Muscle of leg (tissue), 11 donors: ENCODE results near the gene ZMPSTE24. TPM values are rescaled to one million over a fixed set of nuclear protein-coding genes. Genes with fewer than 3 reads are reported as not detected.
A peak's percentile ranks its signal among the peaks of the same experiment; 100 is the strongest.

Experiments used
- DNase-seq: peaks from one replicate; pipeline ENCODE4 v3.0.0; 2013
- H3K27ac ChIP-seq: one replicate; pipeline ENCODE4 v1.5.1; 2013; ENCODE audit warnings: mild to moderate bottlenecking, low read length, control low read depth
- H3K27me3 ChIP-seq: one replicate; pipeline ENCODE4 v1.6.1; 2013; ENCODE audit warnings: low read length; ENCODE audit not compliant: control insufficient read depth, insufficient read depth
- H3K36me3 ChIP-seq: one replicate; pipeline ENCODE4 v1.6.1; 2013; ENCODE audit warnings: low read length; ENCODE audit not compliant: control insufficient read depth, insufficient read depth
- H3K4me1 ChIP-seq: one replicate; pipeline ENCODE4 v1.6.1; 2013; ENCODE audit warnings: low read length; ENCODE audit not compliant: control insufficient read depth, insufficient read depth
- H3K4me3 ChIP-seq: one replicate; pipeline ENCODE4 v1.5.1; 2013; ENCODE audit warnings: low read length, control low read depth
- H3K9me3 ChIP-seq: replicated peaks from 2 replicates; pipeline ENCODE4 v1.6.1; 2013; ENCODE audit warnings: low read depth, low read length; ENCODE audit not compliant: control insufficient read depth
- WGBS: methylation state at CpG from one replicate; pipeline ENCODE4 v1.1.5; 2013; ENCODE audit warnings: missing lambda C conversion rate; ENCODE audit not compliant: insufficient coverage; 5-methylcytosine and 5-hydroxymethylcytosine counted together
- polyA plus RNA-seq, 8 donors: library from polyadenylated mRNA; unstranded; fragments of 120-200 nt; gene quantifications; one replicate each; pipeline versions ENCODE4 v1.2.1 to v1.2.3, GENCODE V29; 2013; ENCODE audit warnings: inconsistent platforms in 1 of 8, low replicate concordance in 1 of 8; ENCODE audit not compliant: insufficient read length in 8 of 8, insufficient read depth in 1 of 8
- total RNA-seq: library from RNA; stranded (reverse); fragments of 120-200 nt; gene quantifications from one replicate; pipeline ENCODE4 v1.2.4, GENCODE V29; 2013

Gene ZMPSTE24
- total and polyA plus RNA-seq, 9 donors: 20.3 to 32.7 (median 25.5) TPM

GRCh38 chr1:40309374-40310128, 51.5 kb downstream of the ZMPSTE24 start:
- H3K4me1 ChIP-seq: peaks cover 9% of the 10 kb centered on the region
- peaks cover 5% of the 10 kb centered on the region for H3K27me3 ChIP-seq
- DNase-seq: peak; percentile 69
- no peak overlapping the region for H3K4me3 ChIP-seq
- WGBS: 77% methylated on average over 5 of the region's 8 CpGs
- H3K9me3 ChIP-seq: no peaks in the 10 kb centered on the region
- no peaks in the 10 kb centered on the region for H3K36me3 ChIP-seq
- H3K27ac ChIP-seq: no peak overlapping the region

- 100% methylated on average over 2 of the region's 2 CpGs for WGBS
- DNase-seq: no peak
- Histone ChIP-seq H3K4me3 (no peak overlapping the region), H3K27ac (no peak overlapping the region), H3K36me3 (no peaks in the 10 kb centered on the region), H3K4me1 (peaks cover 15% of the 10 kb centered on the region), H3K27me3 (peaks cover 7% of the 10 kb centered on the region), H3K9me3 (no peaks in the 10 kb centered on the region)
Measured at GRCh38 chr1:40310129-40310461, 52.1 kb downstream of the ZMPSTE24 start.

DNA sequence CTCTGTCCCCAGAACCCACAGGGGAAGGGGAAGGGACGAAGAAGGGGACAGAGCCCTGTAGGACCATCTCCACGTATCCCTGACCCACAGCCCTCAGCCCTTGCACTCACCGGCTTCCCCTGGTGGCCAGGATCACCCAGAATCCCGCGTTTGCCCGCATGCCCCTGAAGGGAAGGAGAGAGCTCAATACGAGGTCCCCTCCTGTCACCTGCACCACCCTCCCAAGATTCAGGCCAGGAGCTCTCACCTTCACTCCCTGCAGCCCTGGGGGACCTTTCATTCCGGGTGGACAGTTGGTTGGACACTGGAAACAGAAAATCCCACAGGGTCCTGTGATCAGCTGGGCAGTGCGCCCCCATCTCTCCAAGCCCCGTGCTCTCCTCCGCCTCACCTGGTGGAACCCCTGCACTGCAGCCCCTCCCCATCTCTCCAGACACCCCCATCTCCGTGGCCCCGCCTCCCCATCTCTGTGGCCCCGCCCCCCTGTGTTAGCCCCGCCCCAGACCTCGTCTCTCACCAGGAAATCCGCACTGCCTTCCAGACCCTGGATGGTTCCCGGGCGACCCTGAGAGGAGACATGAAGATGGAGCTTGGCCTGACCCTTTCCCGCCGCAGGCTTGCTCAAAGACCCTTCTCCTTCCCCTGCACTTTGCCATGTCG, 53.1 kb downstream of the ZMPSTE24 start:
- Histone ChIP-seq H3K27ac (no peak overlapping the region), H3K4me1 (peaks cover 23% of the 10 kb centered on the region), H3K36me3 (no peaks in the 10 kb centered on the region), H3K4me3 (no peak overlapping the region), H3K9me3 (no peaks in the 10 kb centered on the region), H3K27me3 (peaks cover 18% of the 10 kb centered on the region)
- 72% methylated on average over 11 of the region's 22 CpGs for WGBS
- DNase-seq: no peak

DNA sequence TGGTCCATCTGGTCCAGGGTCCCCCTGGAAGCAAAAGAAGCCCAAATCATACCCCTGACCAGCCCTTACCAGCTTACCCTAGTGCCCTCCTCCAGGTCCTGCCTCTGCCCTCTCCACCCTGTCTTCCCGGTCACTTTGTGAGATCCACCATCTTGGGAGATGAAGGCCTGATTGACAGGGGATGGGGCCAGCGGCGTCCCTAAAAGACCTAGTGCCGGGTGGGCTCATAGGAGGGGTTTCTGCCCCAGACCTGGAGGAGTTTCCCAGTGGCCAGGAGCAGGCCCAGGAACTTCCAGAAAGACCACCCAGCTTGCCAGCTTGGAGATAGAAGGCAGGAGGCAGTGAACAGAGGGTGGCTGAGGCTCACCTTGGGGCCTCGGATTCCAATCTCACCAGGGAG, 53.7 kb downstream of the ZMPSTE24 start:
- WGBS: 77% methylated on average over 4 of the region's 5 CpGs
- H3K4me3 ChIP-seq: no peak overlapping the region
- no peak for DNase-seq
- H3K9me3 ChIP-seq: no peaks in the 10 kb centered on the region
- H3K27me3 ChIP-seq: peaks cover 23% of the 10 kb centered on the region
- peaks cover 26% of the 10 kb centered on the region for H3K4me1 ChIP-seq
- H3K36me3 ChIP-seq: no peaks in the 10 kb centered on the region
- H3K27ac ChIP-seq: no peak overlapping the region

- H3K9me3 ChIP-seq: no peaks in the 10 kb centered on the region
- WGBS: 72% methylated on average over 5 of the region's 10 CpGs
- DNase-seq: no peak
- H3K27me3 ChIP-seq: peaks cover 32% of the 10 kb centered on the region
- no peak overlapping the region for H3K27ac ChIP-seq
- H3K36me3 ChIP-seq: no peaks in the 10 kb centered on the region
- peaks cover 34% of the 10 kb centered on the region for H3K4me1 ChIP-seq
- no peak overlapping the region for H3K4me3 ChIP-seq
Measured at GRCh38 chr1:40312238-40313205, 54.5 kb downstream of the ZMPSTE24 start.

DNA sequence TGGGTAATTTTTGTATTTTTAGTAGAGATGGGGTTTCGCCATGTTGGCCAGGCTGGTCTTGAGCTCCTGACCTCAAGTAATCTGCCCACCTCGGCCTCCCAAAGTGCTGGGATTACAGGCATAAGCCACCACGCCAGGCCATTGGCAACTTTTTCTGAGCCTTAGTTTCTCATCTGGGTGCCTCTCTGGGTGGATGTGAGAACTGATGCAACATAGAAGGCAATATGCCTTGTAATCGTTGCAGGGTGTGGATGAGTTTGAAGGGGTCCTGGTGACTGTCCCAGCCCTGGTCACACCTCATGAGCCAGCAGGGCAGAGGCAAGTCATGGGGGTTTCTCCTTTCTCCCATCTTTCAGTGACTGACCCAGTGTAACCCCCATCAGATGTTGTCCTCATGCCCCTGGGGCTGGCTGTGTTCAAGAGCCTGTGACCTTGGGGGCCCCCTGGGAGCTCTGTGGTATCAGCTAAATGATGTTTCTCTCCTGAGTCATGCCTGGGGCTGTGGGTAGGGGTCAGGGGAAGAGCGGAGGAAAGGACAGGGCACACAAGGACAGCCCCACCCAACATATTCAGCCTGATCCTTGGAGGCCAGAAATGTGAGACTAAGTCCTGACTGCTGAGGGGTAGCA, 55.4 kb downstream of the ZMPSTE24 start:
- H3K4me3 ChIP-seq: no peak overlapping the region
- peaks cover 41% of the 10 kb centered on the region for H3K27me3 ChIP-seq
- H3K4me1 ChIP-seq: peaks cover 28% of the 10 kb centered on the region
- no peak overlapping the region for H3K27ac ChIP-seq
- no peaks in the 10 kb centered on the region for H3K9me3 ChIP-seq
- no peaks in the 10 kb centered on the region for H3K36me3 ChIP-seq
- 90% methylated on average over 2 of the region's 5 CpGs for WGBS
- DNase-seq: no peak

- WGBS: 82% methylated on average over 8 of the region's 9 CpGs
Measured at GRCh38 chr1:40313958-40314720, 56.1 kb downstream of the ZMPSTE24 start.

DNA sequence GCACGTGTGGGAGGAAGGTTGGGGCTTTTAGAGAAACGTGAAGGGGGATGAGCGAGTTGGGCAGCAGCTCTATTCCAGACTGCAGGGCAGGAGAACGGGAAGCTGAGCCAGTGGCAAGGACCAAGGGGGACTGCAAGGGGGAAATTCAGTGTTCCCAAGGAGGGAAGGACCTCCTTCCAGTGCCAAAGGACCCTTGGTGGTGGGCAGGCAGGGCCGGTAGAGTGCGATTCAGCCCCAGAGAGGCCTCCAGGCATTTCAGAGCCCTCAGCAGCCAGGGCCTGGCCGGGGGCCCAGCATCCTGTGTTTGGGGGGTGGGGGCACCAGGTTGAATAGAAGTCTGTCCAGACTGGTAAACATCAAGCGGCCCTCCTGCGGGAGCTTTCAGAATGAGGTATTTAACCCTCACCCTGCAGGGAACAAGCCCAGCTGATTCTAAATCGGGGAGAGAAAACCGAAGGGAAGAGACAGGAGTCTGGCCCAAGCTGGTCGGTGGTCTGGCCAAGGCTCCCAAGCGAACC, 56.7 kb downstream of the ZMPSTE24 start:
- DNase-seq: no peak
- Histone ChIP-seq H3K9me3 (no peaks in the 10 kb centered on the region), H3K4me3 (peak overlapping the region; percentile 19), H3K36me3 (no peaks in the 10 kb centered on the region), H3K4me1 (peaks cover 26% of the 10 kb centered on the region), H3K27me3 (peaks cover 52% of the 10 kb centered on the region), H3K27ac (no peak overlapping the region)
- 28% methylated on average over 8 of the region's 13 CpGs for WGBS

More at GRCh38 chr1:40313958-40314720, 56.1 kb downstream of the ZMPSTE24 start:
- Histone ChIP-seq H3K27me3 (peaks cover 45% of the 10 kb centered on the region), H3K27ac (no peak overlapping the region), H3K4me1 (peaks cover 28% of the 10 kb centered on the region), H3K4me3 (no peak overlapping the region), H3K9me3 (no peaks in the 10 kb centered on the region), H3K36me3 (no peaks in the 10 kb centered on the region)
- no peak for DNase-seq

GRCh38 chr1:40315239-40315794, 57.3 kb downstream of the ZMPSTE24 start:
- peak; percentile 90 for DNase-seq
- Histone ChIP-seq H3K4me3 (peak overlapping the region; percentile 45), H3K4me1 (peaks cover 25% of the 10 kb centered on the region), H3K36me3 (no peaks in the 10 kb centered on the region), H3K27me3 (peaks cover 52% of the 10 kb centered on the region), H3K27ac (no peak overlapping the region), H3K9me3 (no peaks in the 10 kb centered on the region)
- 0% methylated on average over 32 of the region's 42 CpGs for WGBS
